Loucy (cell line): ENCODE data around the gene PKD1L1.

Source experiments
- H2AFZ ChIP-seq: fragments of 200-600 bp; sonication (generic); 2 replicates; pipeline ENCODE4 v1.6.0; 2016; ENCODE audit warnings: antibody characterized with exemption, mild to moderate bottlenecking, low read length, moderate library complexity
- H3F3A ChIP-seq: fragments of 200-600 bp; 2 replicates; pipeline ENCODE4 v1.6.0; 2016; ENCODE audit warnings: antibody characterized with exemption, low read depth, mild to moderate bottlenecking
- H3K27me3 ChIP-seq: fragments of 200-600 bp; sonication (generic); 2 replicates; pipeline ENCODE4 v1.6.1; 2014; ENCODE audit warnings: low read length, mild to moderate bottlenecking; ENCODE audit not compliant: insufficient read depth, poor library complexity, severe bottlenecking
- H3K36me3 ChIP-seq: fragments of 200-600 bp; sonication (generic); 2 replicates; pipeline ENCODE4 v1.6.1; 2016; ENCODE audit warnings: low read length; ENCODE audit not compliant: insufficient read depth
- H3K4me1 ChIP-seq: fragments of 200-600 bp; sonication (generic); 2 replicates; pipeline ENCODE4 v1.5.1; 2014; ENCODE audit warnings: low read length, mild to moderate bottlenecking; ENCODE audit not compliant: insufficient read depth, poor library complexity, severe bottlenecking
- H3K4me2 ChIP-seq: fragments of 200-600 bp; sonication (generic); 2 replicates; pipeline ENCODE4 v1.6.0; 2014; ENCODE audit warnings: antibody characterized with exemption, low read length, low read depth, mild to moderate bottlenecking; ENCODE audit not compliant: poor library complexity, severe bottlenecking
- H3K4me3 ChIP-seq: fragments of 200-600 bp; sonication (generic); 2 replicates; pipeline ENCODE4 v1.5.1; 2014; ENCODE audit warnings: low read length, mild to moderate bottlenecking, mixed read lengths; ENCODE audit not compliant: poor library complexity, severe bottlenecking
- H3K79me2 ChIP-seq: fragments of 200-600 bp; sonication (generic); 2 replicates; pipeline ENCODE4 v1.6.1; 2014; ENCODE audit warnings: low read length; ENCODE audit not compliant: insufficient read depth
- H3K9ac ChIP-seq: fragments of 200-600 bp; sonication (generic); 2 replicates; pipeline ENCODE4 v1.6.0; 2014; ENCODE audit warnings: mild to moderate bottlenecking, low read depth, low read length, moderate library complexity; ENCODE audit not compliant: poor library complexity, severe bottlenecking
- H3K9me2 ChIP-seq: fragments of 200-600 bp; sonication (generic); replicated peaks from 2 replicates; pipeline ENCODE4 v1.6.1; 2016; ENCODE audit warnings: low read depth, low read length, mixed read lengths
- H3K9me3 ChIP-seq: fragments of 200-600 bp; sonication (generic); 2 replicates; pipeline ENCODE4 v1.6.1; 2014; ENCODE audit warnings: mild to moderate bottlenecking, antibody characterized with exemption, low read length, low read depth; ENCODE audit not compliant: insufficient read depth
- H4K20me1 ChIP-seq: fragments of 200-600 bp; sonication (generic); 2 replicates; pipeline ENCODE4 v1.6.0; 2014; ENCODE audit warnings: antibody characterized with exemption, low read length, mild to moderate bottlenecking; ENCODE audit not compliant: insufficient read depth, poor library complexity, severe bottlenecking
- CTCF ChIP-seq: fragments of 200-600 bp; sonication (generic); conservative IDR thresholded peaks from 2 replicates; pipeline ENCODE4 v1.5.1; 2014; ENCODE audit warnings: mild to moderate bottlenecking, antibody characterized with exemption, low read length
- EZH2phosphoT487 ChIP-seq: fragments of 200-600 bp; IDR thresholded peaks from 2 replicates; pipeline ENCODE4 v1.6.1; 2018; ENCODE audit warnings: antibody characterized with exemption, mild to moderate bottlenecking, moderate library complexity, borderline replicate concordance

Gene PKD1L1

DNA sequence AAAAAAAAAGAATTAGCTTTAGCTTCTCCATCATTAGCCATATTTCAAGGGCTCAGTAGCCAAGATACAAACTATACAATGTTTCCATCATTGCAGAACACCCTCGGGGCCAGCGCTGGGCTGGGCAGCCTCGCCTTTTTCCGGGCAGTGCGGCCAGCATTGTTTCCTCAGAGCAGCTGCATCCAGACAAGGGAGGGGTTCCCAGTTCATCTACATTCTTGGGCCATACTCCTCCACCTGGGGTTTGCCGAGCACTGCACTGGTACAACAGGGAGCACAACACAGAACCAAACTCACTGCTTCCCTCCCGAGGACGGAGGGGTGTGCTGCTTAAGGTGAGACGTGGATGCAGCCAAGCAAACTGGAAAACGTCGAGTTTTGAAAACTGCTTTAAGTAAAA lies 2.4 kb upstream of the PKD1L1 start:
- no peaks in the 10 kb centered on the region for H4K20me1 ChIP-seq
- no peaks in the 10 kb centered on the region for H3K4me1 ChIP-seq
- no peak overlapping the region for H2AFZ ChIP-seq
- no peak for TF ChIP-seq CTCF
- no peak for TF ChIP-seq EZH2phosphoT487
- no peak overlapping the region for H3K4me3 ChIP-seq
- H3K9ac ChIP-seq, result no peak overlapping the region
- no peaks in the 10 kb centered on the region for H3K27me3 ChIP-seq
- H3K9me2 ChIP-seq, result no peaks in the 10 kb centered on the region
- no peaks in the 10 kb centered on the region for H3K36me3 ChIP-seq
- H3K4me2 ChIP-seq, result no peak overlapping the region
- H3K79me2 ChIP-seq, result no peaks in the 10 kb centered on the region
- no peaks in the 10 kb centered on the region for H3F3A ChIP-seq
- no peaks in the 10 kb centered on the region for H3K9me3 ChIP-seq

DNA sequence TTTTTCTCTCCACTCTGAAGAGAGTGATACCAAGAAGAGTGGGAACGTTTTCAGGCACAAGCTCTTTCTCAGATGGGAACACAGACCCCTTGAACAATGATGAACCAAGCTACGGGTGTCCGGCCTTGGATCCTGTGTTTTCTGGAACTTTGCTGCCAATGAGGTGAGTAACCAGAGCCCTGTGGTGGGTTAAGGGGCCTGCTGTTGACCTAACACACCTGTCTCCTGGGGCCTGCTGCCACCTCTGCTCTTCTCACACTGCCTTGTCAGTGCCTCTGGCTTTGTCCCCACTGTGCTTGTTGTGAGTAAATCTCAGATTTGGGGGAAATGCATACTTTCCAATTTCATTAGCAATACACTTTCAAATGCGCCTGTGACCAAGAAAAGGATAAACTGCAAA lies 1.4 kb upstream of the PKD1L1 start:
- TF ChIP-seq CTCF, result no peak
- no peak for TF ChIP-seq EZH2phosphoT487
- Histone ChIP-seq H3K9me2 (no peaks in the 10 kb centered on the region), H3K36me3 (no peaks in the 10 kb centered on the region), H3K79me2 (no peaks in the 10 kb centered on the region), H3K9ac (no peak overlapping the region), H3K27me3 (no peaks in the 10 kb centered on the region), H3K4me3 (no peak overlapping the region), H2AFZ (no peak overlapping the region), H3K4me2 (no peak overlapping the region), H4K20me1 (no peaks in the 10 kb centered on the region), H3K4me1 (no peaks in the 10 kb centered on the region), H3K9me3 (no peaks in the 10 kb centered on the region), H3F3A (no peaks in the 10 kb centered on the region)

DNA sequence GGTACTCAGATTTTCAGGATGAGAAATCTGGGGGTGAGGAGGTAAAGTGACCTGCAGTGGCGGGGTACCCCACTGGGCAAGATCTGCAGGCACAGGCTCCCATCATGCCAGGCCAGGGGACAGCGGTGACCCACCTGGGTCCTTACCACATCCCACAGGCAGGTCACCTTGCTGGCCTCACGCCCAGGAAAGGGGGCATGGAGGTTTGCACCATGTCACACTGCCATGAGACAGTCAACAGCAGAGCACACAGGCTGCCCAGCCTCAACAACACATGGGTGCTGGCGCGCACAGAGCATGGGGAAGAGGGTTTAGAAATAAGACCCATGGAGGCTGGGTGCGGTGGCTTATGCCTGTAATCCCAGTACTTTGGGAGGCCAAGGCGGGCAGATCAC lies 914 bp downstream of the PKD1L1 start:
- Histone ChIP-seq H3K9me2 (no peaks in the 10 kb centered on the region), H3K27me3 (no peaks in the 10 kb centered on the region), H4K20me1 (no peaks in the 10 kb centered on the region), H3K79me2 (no peaks in the 10 kb centered on the region), H3K9me3 (no peaks in the 10 kb centered on the region), H3K9ac (no peak overlapping the region), H3F3A (no peaks in the 10 kb centered on the region), H3K4me3 (no peak overlapping the region), H3K4me2 (no peak overlapping the region), H2AFZ (no peak overlapping the region), H3K4me1 (no peaks in the 10 kb centered on the region), H3K36me3 (no peaks in the 10 kb centered on the region)
- no peak for TF ChIP-seq EZH2phosphoT487
- no peak for TF ChIP-seq CTCF
